HG03108 (cell line): Measurements from ENCODE around the gene OR8D1.

ENCODE experiments used
- ATAC-seq: cut with Tn5 transposase; IDR thresholded peaks from one replicate; pipeline ENCODE4 v1.9.1; 2021; ENCODE audit warnings: moderate library complexity; ENCODE audit not compliant: unreplicated experiment

Gene OR8D1

DNA sequence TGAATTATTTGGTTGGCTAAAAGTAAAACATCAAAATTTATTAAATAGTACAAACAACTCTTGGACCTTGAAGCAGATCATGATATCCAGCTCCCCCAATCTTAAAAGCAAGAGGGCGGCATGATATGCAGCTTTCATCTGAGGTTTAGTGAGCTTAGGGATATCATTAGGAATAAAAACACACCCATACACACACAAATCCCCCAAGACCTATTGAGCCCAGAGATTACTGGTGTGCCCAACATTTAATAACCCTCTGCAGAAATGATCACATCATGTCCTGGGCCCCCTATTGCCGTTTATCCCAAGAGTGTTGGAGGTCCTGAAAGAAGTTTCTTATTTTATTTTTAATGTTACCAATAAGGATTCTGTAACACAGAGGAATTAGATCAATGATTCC is at the start of gene OR8D1:
TSS of gene OR8D1 (minus strand) at position 101 of the 400 bp plus-strand sequence. CDS start 3,183 bp downstream, outside the sequence.
- no peak for ATAC-seq

DNA sequence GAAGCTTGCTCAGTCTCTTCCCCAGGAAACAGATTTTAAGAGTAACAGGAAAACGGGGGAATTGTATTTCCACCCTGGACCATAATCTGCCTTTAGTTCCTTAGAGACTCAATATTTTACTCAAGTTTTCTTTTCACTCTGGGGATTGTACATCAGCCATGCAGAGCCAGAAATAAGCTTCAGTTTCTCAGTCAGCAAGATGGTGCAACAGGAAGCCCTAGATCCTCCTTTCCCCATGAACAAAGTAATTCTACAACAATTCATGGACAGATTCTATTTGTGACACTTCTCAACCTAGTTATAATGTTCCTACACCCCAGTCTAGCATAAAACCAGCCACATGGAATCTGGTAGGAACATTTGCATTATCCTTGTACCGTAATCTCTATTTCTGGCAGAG is 45.8 kb upstream of the OR8D1 start:
- no peak for ATAC-seq

DNA sequence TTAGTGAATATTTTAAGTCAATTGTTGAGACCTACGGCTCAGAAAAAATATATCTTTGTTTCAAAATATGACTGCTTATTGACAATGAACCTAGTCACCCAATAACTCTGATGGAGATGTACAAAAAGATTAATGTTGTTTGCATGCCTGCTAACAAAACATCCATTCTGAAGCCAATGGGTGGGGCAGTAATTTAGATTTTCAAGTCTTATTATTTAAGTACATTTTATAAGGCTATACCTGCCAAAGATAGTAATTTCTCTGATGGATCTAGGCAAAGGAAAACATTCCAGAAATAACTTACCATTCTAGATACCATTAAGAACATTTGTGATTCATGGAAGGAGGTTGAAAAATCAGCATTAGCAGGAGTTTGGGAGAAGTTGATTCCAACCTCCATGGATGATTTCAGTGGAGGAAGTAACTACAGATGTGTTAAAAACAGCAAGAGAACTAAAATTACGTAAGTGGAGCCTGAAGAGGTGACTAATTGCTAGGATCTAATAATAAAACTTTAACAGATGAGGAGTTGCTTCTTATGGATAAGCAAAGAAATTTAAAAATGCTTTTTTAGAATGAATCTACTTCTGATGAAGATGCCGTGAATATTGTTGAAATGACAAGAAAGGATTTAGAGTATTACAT is 32.7 kb upstream of the OR8D1 start:
- ATAC-seq = no peak

DNA sequence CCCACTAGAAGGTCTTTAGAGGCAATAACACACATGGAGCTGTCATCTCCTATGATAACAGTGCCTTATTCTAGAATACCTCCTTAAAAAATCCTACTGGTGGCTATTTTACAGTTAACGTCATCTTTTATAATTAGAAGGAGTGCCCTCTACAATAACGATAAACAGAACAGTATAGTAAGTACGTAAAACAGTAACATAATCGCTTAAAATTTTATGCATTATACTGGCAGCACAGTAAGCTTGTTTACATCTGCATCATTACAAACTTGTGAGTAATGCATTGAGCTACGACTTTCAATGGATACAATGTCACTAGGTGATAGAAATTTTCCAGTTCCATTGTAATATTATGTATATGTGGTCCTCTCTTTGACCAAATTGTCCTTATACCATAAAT is 30.6 kb upstream of the OR8D1 start:
- no peak for ATAC-seq

DNA sequence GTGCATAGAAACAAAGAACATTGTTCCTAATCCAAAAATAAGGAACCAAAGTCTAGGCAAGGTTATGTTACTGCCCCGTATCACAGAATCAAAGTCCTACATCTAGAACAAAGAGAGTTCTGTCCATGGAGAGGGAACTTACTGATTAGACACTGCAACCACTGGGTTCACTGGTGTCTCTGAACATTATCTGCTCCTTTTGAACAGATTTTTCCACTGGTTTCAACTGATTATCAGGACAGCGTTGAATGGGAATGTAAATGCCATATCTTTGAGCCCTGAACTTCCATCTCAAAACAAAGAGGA is 26.3 kb upstream of the OR8D1 start:
- ATAC-seq = no peak

DNA sequence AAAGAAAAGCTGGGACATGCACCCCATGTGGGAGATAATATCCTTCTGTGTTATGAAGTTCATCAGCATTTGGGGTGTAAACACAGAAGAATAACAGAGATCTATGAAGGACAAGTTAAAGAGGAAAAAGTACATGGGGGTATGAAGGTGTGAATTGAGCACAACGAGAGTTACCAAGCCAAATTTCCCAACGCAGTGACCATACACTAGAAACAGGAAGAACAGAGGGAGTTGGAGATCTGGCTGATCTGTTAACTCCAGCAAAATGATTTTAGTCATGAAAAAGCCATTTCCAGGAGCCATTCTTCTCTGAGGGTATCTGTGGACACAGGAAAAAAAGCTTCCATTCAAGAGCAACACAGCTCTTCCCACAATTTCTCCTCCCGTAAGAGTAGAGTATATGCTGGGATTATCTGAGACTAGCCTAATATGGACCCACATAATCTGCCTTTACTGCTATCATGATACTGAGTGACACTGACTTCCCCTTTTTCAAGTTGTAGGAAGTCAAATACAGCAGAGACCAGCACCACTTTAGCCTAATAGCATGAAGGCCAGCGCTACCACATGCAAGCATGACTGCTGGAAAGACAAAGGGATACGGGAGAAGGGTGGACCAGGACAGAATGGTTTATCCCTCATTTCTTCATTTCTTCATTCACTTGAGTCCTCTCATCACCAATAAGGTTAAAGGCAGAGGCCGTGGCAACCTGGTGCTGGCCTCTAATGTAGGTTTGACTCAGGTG is 25.8 kb upstream of the OR8D1 start:
- ATAC-seq = no peak

DNA sequence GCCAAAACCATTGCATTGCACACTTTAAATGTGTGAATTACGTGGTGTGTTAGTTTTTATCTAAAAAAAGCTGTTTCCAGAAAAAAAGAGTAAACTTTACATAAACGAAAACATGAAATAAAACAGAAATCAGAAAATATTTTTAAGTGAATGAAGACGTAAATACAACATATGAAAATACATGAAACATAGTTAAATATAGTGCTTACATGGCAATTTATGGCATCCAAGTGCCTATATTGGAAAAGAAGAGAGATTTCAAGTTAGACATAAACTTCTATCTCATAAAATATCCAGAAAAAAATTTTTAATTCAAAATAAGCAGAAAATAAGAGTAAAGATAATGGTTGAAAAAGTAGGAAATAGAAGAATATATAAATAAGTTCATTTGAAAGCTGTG is 18.1 kb upstream of the OR8D1 start:
- no peak for ATAC-seq

DNA sequence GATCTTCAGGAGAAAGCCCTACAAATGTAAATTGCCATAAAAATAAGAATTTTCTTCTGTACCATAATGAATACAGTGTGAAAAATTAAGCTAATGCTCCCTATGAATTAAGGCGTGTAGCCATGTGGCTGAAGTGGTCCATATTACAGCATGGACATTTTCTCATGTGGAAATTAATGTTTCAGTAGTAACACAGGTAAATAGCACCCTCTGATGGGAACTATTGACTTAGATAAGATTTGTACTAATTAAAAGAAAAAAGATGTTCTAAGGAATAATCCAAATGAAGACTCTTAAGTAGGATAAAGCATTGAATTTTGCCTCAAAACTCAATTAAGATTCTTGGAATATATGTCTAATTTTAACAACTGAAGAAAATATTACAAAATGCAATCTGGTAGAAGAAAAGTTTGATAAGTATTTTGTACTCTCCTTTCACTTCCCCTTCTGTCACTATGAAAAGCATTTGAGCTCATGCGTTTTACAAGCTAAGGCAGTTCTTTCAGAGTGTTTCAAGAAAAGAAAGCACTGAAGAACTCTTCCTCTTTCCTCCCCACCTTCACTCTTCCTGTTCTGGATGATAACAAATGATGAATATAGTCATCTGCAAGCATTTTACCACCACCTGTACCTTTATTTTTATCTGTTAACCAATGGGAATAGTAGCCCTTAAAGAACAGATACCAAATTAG is 16.2 kb upstream of the OR8D1 start:
- ATAC-seq = no peak

DNA sequence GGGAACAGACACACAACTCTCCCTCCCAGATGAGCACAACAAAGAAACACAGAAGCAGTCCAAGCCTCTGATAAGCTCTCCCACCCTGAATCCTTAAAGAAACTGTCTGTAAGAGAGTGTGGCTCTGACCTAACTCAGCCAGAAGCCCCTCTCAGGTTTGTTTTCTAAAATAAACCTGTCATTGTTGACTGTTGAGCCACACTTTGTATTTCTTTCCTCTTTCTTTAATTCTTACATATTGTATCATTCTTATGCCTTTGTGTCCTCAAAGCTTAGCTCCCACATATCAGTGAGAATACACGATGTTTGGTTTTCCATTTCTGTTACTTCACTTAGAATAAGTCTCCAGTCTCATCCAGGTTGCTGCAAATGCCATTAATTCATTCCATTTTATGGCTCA is 14.0 kb upstream of the OR8D1 start:
- no peak for ATAC-seq

DNA sequence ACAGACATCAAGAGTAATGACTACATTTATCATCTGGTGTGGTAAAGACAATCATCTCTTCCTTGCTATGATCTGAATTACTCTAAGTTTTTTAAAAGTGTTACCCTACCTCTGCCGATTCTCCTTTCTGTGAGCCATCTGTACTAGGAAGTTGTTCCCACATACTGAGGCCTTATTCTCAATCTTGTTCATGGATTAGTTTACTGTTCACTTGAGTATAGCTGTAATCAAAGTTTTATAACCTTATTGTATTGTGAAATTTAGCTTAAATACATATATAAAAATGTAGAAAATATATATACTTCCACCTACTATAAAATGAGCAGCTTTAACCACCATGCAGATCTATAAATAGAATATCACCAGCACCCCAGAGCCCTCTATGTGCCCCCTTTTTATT is 8.6 kb upstream of the OR8D1 start:
- no peak for ATAC-seq

DNA sequence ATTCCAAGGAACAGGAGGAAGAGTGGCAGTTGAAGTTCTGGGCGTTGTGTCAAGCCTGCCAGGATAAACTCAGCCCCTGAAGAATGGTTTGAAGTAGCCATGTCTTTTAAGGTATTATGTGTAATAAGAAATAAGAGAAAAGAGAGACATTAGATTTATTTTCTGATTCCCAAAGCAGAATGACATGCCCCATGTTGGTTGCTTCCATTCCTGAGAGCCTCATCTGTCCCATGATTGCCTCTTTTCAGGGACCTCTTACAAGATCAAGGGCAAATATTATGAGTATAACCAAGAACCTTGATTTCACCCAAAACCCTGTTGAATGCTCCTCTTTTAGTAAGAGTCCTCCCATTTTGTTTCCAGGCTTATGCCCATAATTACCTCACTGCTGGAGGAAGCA is 6.3 kb upstream of the OR8D1 start, which contains the start of gene OR8D2:
TSS of gene OR8D2 (minus strand) at position 101 of the 400 bp plus-strand sequence. CDS start at position 101, 0 bp downstream.
- ATAC-seq = no peak

DNA sequence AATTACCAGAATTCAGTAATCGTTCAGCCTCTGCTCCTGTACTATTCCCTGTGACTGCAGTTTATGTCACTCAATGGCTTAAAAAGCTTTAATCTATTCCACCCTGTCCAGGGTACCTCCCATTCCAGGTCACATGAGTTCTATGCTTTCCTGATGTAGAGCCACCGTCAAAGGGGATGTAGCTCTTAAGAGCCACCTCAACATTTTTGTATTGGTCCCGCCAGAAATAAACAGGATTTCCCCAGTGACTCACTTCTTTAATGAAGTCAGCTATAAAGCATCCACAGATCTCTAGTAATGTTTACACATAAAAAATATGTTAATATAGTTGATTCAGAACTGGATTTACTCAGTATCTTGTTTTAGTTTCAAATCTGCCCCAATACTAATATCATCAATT is 1.3 kb upstream of the OR8D1 start:
- ATAC-seq = no peak

DNA sequence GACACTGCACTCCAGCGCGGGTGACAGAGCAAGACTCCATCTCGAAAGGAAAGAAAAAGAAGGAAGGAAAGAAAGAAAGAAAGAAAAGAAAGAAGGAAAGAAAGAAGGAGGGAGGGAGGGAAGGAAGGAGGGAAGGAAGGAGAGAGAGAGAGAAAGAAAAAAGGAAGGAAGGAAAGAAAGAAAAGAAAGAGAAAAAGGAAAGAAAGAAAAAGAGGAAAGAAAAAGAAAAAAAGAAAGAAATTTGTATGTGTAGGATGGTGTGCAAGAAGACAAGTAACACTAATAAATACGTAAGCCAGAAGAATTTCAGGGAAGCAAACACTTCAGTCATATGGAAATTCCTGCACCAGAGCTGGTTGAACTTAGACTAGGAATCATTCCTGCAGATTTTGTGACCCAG is 618 bp downstream of the OR8D1 start:
- no peak for ATAC-seq

DNA sequence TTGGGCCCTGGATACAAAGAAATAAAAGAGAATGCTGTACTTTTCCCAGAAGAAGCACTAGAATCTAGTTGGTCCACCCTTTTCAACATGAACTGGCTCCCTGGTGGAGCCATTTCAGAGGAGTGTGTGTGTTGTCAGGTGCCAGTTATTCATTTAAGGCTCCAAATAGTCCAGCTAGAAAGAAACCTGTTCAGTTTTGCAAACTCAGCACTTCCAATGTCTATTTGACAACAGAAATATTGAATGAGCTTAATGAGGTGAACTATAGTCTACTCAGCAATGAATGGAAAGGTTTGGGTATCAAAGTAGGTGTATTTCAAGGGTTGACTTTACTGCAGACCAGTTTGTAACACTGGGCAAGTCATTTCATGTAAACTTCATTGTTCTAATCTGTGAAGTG is 2.1 kb downstream of the OR8D1 start:
- ATAC-seq = no peak

DNA sequence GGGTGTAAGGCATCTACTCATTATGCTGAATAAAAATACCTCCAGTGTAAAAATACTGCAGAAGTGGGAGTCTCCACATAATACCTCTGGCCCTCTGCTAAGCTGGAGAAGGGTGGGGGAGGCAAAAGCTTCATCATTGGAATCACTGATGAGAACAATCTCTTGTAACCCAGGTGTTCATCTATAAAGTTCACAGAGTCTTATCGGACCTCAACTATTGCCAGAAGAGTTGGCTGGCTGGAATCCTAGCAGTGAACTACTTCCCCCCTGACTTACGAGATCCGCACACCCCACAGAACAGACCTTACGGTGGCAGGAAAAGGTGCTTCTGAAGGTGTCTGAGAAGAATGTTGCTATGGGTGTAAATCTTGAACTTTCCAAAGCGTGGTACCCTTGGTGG is 2.5 kb downstream of the OR8D1 start:
- ATAC-seq = no peak

DNA sequence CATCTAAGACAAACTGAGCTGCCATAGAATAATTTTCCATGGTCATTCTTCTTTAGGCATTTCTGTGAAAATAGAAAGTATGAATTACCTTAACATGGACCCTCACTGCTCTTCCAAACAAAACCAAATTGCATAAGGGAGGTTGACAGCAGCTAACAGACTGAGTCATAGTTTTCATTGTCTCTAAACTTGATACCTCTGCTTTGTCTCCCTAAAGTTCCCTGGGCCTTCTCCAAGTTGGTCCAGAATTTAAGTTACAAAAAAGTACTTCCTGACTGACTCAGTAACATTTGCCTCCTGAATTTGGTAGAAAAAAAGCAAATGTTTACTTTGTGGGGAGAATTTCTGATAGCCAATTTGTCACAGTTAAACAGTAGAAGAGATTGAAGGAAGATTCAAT is 3.0 kb downstream of the OR8D1 start:
- no peak for ATAC-seq

DNA sequence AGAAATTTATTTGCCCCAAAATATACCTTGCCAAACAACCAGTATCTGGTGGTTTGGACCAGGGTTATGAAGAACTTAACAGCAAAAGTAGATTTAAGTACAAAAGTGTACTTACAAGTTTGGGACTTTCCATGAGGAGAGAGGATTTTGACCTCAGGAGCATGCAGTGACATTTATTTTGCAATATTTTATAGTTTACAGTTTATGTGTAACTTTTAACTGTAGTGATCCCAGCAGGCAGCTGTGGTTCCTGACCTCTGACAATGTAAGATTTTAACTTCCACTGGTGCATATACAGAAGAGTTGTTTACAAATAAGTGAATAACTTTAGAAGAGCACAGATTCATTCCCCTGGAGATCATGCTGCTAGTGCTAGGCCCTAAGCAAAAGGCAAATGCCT is 6.7 kb downstream of the OR8D1 start:
- no peak for ATAC-seq

DNA sequence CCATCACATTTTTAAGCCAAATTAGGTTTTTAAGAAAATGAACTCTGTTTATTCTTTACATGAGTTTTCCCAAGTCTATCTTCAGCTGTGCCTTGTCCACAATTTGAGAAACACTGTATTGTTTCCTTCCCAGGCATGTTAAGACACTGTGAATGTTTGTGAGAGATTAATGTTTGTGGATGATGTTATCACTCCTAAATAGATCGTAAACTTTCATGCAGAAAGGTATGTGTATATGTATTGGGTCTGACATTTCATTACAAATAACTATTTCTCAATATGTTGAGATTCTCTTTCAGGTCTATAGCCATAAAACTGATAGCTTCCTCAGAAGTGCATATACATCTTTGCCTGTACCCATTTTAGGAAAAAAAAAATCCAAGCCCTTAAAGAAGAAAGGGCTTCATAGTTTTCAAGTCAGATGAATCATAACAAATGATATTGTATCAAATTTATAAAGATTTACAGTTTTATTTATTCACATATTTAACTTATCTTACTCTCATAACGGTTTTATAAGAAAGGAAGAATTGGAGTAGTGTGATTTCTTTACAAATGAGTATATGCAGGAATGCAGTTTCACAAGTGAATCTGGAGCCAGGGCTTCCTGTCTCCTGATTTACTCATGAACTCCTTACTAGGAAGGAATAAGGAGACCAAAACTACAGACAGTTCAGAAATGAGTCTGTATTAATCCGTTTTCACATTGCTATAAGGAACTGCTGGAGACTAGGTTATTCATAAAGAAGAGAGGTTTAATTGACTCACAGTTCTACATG is 11.2 kb downstream of the OR8D1 start:
- ATAC-seq = no peak

DNA sequence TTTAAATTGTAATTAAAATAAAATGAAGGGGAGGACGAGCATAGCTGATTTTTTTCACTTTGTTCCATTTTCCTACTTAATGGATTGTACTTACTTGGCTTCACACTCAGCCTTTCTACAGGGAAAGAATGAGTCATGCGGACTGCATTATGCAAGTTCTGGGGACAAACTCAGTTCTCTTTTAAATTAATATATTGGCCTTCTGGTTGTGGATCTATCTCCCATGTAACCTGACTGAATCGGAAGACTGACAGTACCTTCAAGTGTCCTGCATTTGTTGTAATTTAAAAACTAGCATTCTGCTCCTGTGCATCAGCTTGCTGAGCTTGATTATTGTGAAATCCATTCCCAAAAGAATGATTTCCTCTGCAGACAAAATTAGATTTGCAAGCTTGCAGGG is 12.2 kb downstream of the OR8D1 start:
- ATAC-seq = no peak

DNA sequence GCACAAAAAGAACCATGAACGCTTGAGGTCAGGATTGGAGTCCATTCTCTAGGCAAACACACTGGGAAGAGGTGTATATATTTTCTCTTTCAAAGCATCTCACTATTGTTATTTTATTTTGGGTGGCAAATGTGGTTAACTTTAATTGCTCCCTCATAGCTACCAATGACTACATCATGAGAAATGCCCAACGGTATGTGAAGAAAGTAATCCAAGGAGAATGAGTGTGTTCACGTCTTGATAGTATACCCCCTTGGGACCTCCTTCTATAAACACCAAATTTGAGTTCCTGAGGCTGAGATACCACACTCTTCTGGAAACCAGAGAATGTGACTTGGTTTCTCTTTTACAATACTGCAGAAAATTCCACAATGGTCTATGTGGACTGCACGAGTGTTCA is 15.8 kb downstream of the OR8D1 start:
- no peak for ATAC-seq

DNA sequence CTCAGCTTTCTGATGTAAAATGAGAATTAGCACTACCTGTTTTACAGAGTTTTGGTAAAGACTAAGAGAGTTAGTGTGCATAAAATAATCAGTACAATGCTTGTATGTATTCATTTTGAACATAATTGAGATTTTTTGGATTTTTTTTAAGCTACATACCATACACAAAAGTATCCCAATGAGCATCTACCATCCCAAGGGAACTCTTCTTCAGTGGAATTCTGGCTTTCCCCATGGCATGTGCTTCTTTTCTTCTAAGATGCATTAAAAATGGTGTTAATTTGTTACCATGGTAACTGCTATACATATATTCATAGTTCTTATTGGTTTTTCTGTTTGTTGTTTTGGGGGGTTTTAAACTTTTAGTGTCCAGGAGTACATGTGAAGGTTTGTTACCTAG is 17.7 kb downstream of the OR8D1 start:
- ATAC-seq = no peak

DNA sequence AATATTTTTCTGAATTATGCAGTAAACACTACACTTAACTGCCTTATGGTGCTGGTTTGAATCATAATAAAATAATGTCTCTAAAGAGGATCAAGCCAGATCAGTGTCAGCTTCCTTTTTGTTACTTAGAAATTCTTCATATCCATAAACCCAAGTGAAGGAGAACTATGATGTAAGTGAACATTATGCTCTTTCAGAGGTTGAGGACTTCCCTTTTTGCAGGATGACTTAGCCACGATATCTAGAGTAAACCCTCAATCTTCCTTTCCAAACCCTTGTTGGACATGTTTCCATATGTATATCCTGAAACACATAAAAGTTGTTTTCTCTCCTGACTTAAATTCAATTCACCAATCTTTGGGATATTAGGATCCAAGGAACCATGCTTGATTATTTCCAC is 19.1 kb downstream of the OR8D1 start:
- ATAC-seq = no peak
